ENCODE measurements around the gene WIPF3. TPM values are rescaled to one million over a fixed set of nuclear protein-coding genes. Genes with fewer than 3 reads are reported as not detected.

Gene WIPF3
- total RNA-seq, 1 experiment from 2014 or later = 2.0 TPM

GRCh38 chr7:29783671-29784070 is 22.6 kb upstream of the WIPF3 start:
- H3K4me1 ChIP-seq (ENCODE audit: control insufficient read depth, insufficient read depth, low read length) = no peaks in the 10 kb centered on the region
- intact Hi-C loops (cut with micrococcal nuclease; ENCODE audit: unreplicated experiment) (no loop called here), in situ Hi-C loops (cut with HindIII; ENCODE audit: low pct_unique_long_range_greater_than_20kb, low sequenced_read_pairs) (no loop called here)
- no peak overlapping the region for H3K4me3 ChIP-seq (ENCODE audit: low read depth in 2 of 2, low read length in 2 of 2)
- no peak for DNase-seq (ENCODE audit: low read depth, low spot score)
- ChIA-PET POLR2A (no interaction called here), CTCF (no interaction called here)
- ATAC-seq = no peak
- no peaks in the 10 kb centered on the region for H3K9me3 ChIP-seq (ENCODE audit: control insufficient read depth, insufficient read depth, low read depth, low read length)
- BruUV-seq (replicated peaks) = no TSS peak
- no peak overlapping the region for H3K27ac ChIP-seq (ENCODE audit: low read length)
- no peaks in the 10 kb centered on the region for H3K36me3 ChIP-seq (ENCODE audit: control insufficient read depth, insufficient read depth, low read length)
- no peak for TF ChIP-seq TCF7L2 (IDR thresholded peaks at IDR 0.05; ENCODE audit: low read depth, low read length)
- TF ChIP-seq REST (IDR thresholded peaks at IDR 0.05; ENCODE audit: insufficient read depth in 1 of 2, low read depth in 2 of 2, low read length in 1 of 2) = no peak
- TF ChIP-seq CTCF (IDR thresholded peaks at IDR 0.05) = no peak
- no peak for TF ChIP-seq POLR2AphosphoS5 (IDR thresholded peaks at IDR 0.05; ENCODE audit: low read depth, low read length)
- no peak for TF ChIP-seq SIN3A (IDR thresholded peaks at IDR 0.05; ENCODE audit: borderline replicate concordance, insufficient read depth, low read depth, low read length)
- peaks cover 20% of the 10 kb centered on the region for H3K27me3 ChIP-seq (ENCODE audit: control insufficient read depth, insufficient read depth, low read length)

- Histone ChIP-seq H3K4me3 (ENCODE audit: low read depth in 2 of 2, low read length in 2 of 2) (no peak overlapping the region), H3K4me1 (ENCODE audit: control insufficient read depth, insufficient read depth, low read length) (no peaks in the 10 kb centered on the region), H3K27me3 (ENCODE audit: control insufficient read depth, insufficient read depth, low read length) (peaks cover 4% of the 10 kb centered on the region; the same call in 1 of the 2 replicates), H3K36me3 (ENCODE audit: control insufficient read depth, insufficient read depth, low read length) (no peaks in the 10 kb centered on the region), H3K9me3 (ENCODE audit: control insufficient read depth, insufficient read depth, low read depth, low read length) (no peaks in the 10 kb centered on the region), H3K27ac (ENCODE audit: low read length) (no peak overlapping the region)
- in situ Hi-C loops (cut with HindIII; ENCODE audit: low pct_unique_long_range_greater_than_20kb, low sequenced_read_pairs) = no loop called here
- DNase-seq (ENCODE audit: low read depth, low spot score) (no peak), ATAC-seq (no peak)
- POLR2A ChIA-PET = interaction anchor here (0.6 kb wide), 1 partner anchor 108 kb away, joined by 3 read pairs; no protein-coding TSS in a partner anchor
- BruUV-seq (replicated peaks) = no TSS peak
- CTCF ChIA-PET = no interaction called here
- intact Hi-C loops (cut with micrococcal nuclease; ENCODE audit: unreplicated experiment) = no loop called here
- TF ChIP-seq POLR2AphosphoS5 (IDR thresholded peaks at IDR 0.05; ENCODE audit: low read depth, low read length) (no peak), TCF7L2 (IDR thresholded peaks at IDR 0.05; ENCODE audit: low read depth, low read length) (no peak), REST (IDR thresholded peaks at IDR 0.05; ENCODE audit: insufficient read depth in 1 of 2, low read depth in 2 of 2, low read length in 1 of 2) (no peak), CTCF (IDR thresholded peaks at IDR 0.05) (no peak), SIN3A (IDR thresholded peaks at IDR 0.05; ENCODE audit: borderline replicate concordance, insufficient read depth, low read depth, low read length) (no peak)
Measured at GRCh38 chr7:29793507-29793906, 12.8 kb upstream of the WIPF3 start.
